Endothelial cell of umbilical vein (primary cell): ENCODE data around the gene D2HGDH. TPM values are rescaled to one million over a fixed set of nuclear protein-coding genes. Genes with fewer than 3 reads are reported as not detected.

Source experiments
- BruUV-seq: library from RNA; stranded (reverse); fragments of 400-500 nt; replicated peaks from 2 replicates; lab custom pipeline; 2021; lab: Mats Ljungman, UMichigan
- CTCF ChIA-PET: fragments of 300-600, 350-600 bp; sonication (Branson Sonifier 250); formaldehyde crosslinking; loops from one replicate; lab custom pipeline; 2021; ENCODE audit warnings: antibody characterized with exemption, inconsistent platforms; lab: Charles Lee
- POLR2A ChIA-PET: fragments of 300-600, 350-600 bp; sonication (Branson Sonifier 250); formaldehyde crosslinking; loops from one replicate; lab custom pipeline; 2021; ENCODE audit warnings: antibody characterized with exemption, inconsistent platforms; lab: Charles Lee
- DNase-seq: peaks from one replicate; pipeline ENCODE4 v3.0.0-alpha.2; 2011; ENCODE audit warnings: low read depth, low spot score
- FAIRE-seq: peaks from 2 replicates; lab custom pipeline; 2011; peaks lifted over from hg19 to GRCh38; lab: Jason Lieb, UNC
- H2AFZ ChIP-seq: 2 replicates; pipeline ENCODE4 v1.6.0; 2012; ENCODE audit warnings: low read depth, low read length, control low read depth, inconsistent platforms
- H3K27ac ChIP-seq: 2 replicates; pipeline ENCODE4 v1.5.1; 2011; ENCODE audit warnings: low read depth, mild to moderate bottlenecking, control low read depth, low read length, moderate library complexity; ENCODE audit not compliant: insufficient read depth
- H3K27me3 ChIP-seq, 2 experiments: 2 replicates each; pipeline versions ENCODE4 v1.6.0 to v1.6.1; 2011; ENCODE audit warnings: low read length in 2 of 2, mixed read lengths in 1 of 2; ENCODE audit not compliant: control insufficient read depth in 2 of 2, insufficient read depth in 2 of 2
- H3K36me3 ChIP-seq, 2 experiments: 2 replicates in 1 of 2; 3 replicates in 1 of 2; pipeline ENCODE4 v1.5.1; 2011; ENCODE audit warnings: low read length in 2 of 2, mild to moderate bottlenecking in 1 of 2, moderate library complexity in 1 of 2; ENCODE audit not compliant: control insufficient read depth in 2 of 2, insufficient read depth in 2 of 2; ENCODE audit errors: extremely low read depth in 1 of 2
- H3K4me1 ChIP-seq: 3 replicates; pipeline ENCODE4 v1.5.1; 2011; ENCODE audit warnings: mild to moderate bottlenecking, low read length; ENCODE audit not compliant: control insufficient read depth, insufficient read depth; ENCODE audit errors: extremely low read depth
- H3K4me2 ChIP-seq: 2 replicates; pipeline ENCODE4 v1.6.1; 2011; ENCODE audit warnings: low read length, control low read depth, mixed read lengths; ENCODE audit not compliant: insufficient read depth
- H3K4me3 ChIP-seq, 3 experiments: fragments of 200-600 bp in 1 of 3; sonication (generic), shearing (Covaris generic) in 1 of 3; replicated peaks in 1 of 3; 2 replicates each; pipeline ENCODE4 v1.5.1; 2011 to 2016; ENCODE audit warnings: control low read depth in 3 of 3, low read length in 3 of 3, mild to moderate bottlenecking in 2 of 3, inconsistent platforms in 1 of 3, low read depth in 1 of 3, moderate library complexity in 1 of 3; ENCODE audit not compliant: insufficient read depth in 1 of 3
- H3K79me2 ChIP-seq: 2 replicates; pipeline ENCODE4 v1.6.0; 2012; ENCODE audit warnings: low read length, inconsistent platforms; ENCODE audit not compliant: control insufficient read depth, insufficient read depth
- H3K9ac ChIP-seq: replicated peaks from 2 replicates; pipeline ENCODE3; 2011; ENCODE audit warnings: low read length, control low read depth; ENCODE audit not compliant: insufficient read depth; ENCODE audit errors: extremely low read depth
- H3K9me1 ChIP-seq: replicated peaks from 3 replicates; pipeline ENCODE4 v1.6.0; 2011; ENCODE audit warnings: mild to moderate bottlenecking, low read length; ENCODE audit not compliant: control insufficient read depth, insufficient read depth; ENCODE audit errors: extremely low read depth
- H3K9me3 ChIP-seq: replicated peaks from 2 replicates; pipeline ENCODE4 v1.5.1; 2012; ENCODE audit warnings: low read length, inconsistent platforms; ENCODE audit not compliant: control insufficient read depth, insufficient read depth
- H4K20me1 ChIP-seq: replicated peaks from 2 replicates; pipeline ENCODE3; 2011; ENCODE audit warnings: mild to moderate bottlenecking, low read length; ENCODE audit not compliant: control insufficient read depth, insufficient read depth; ENCODE audit errors: extremely low read depth
- EZH2 ChIP-seq: IDR thresholded peaks from 2 replicates; pipeline ENCODE4 v1.6.1; 2012; ENCODE audit warnings: borderline replicate concordance, low read depth, mild to moderate bottlenecking, moderate library complexity, low read length, inconsistent platforms; ENCODE audit not compliant: severe bottlenecking
- FOS ChIP-seq: IDR thresholded peaks from 2 replicates; pipeline ENCODE4 v1.6.1; 2011; ENCODE audit warnings: mild to moderate bottlenecking, low read length, moderate library complexity, borderline replicate concordance; ENCODE audit not compliant: insufficient read depth
- GATA2 ChIP-seq: IDR thresholded peaks from 2 replicates; pipeline ENCODE4 v1.7.0; 2011; ENCODE audit warnings: low read depth, mild to moderate bottlenecking, moderate library complexity, mixed read lengths, low read length; ENCODE audit not compliant: insufficient read length, insufficient read depth
- JUN ChIP-seq: IDR thresholded peaks from 2 replicates; pipeline ENCODE4 v1.6.1; 2011; ENCODE audit warnings: borderline replicate concordance, low read depth; ENCODE audit not compliant: insufficient read length, insufficient read depth
- MYC ChIP-seq: IDR thresholded peaks from one replicate; pipeline ENCODE4 v1.6.1; 2011; ENCODE audit warnings: mild to moderate bottlenecking, low read depth, low read length
- POLR2A ChIP-seq: IDR thresholded peaks from 2 replicates; pipeline ENCODE4 v1.6.1; 2012; ENCODE audit warnings: low read depth, mild to moderate bottlenecking, control low read depth, low read length
- POLR2AphosphoS5 ChIP-seq: IDR thresholded peaks from 2 replicates; pipeline ENCODE4 v1.6.1; 2012; ENCODE audit warnings: low read depth, mild to moderate bottlenecking, control low read depth, low read length, moderate library complexity; ENCODE audit not compliant: insufficient read depth
- dilution Hi-C: fragments of 300-500 bp; cut with MboI; formaldehyde crosslinking; loops from one replicate; pipeline ENCODE4 v1.15.0; 2019; ENCODE audit warnings: low sequenced_read_pairs; ENCODE audit not compliant: extremely low pct_ligation_motif_present
- intact Hi-C: fragments of 100-400 bp; cut with micrococcal nuclease; formaldehyde crosslinking; loops from one replicate; pipeline ENCODE4 v1.10.0; 2022
- polyA plus RNA-seq, 4 experiments: library from polyadenylated mRNA; depleted of rRNA in 3 of 4; stranded (reverse) in 3 of 4; unstranded in 1 of 4; fragments of >200 nt; gene quantifications; 2 replicates each; pipeline versions ENCODE4 v1.2.1 to v1.2.3, GENCODE V29; 2011 to 2012; ENCODE audit warnings: missing spikeins in 1 of 4
- total RNA-seq: library from RNA; stranded (reverse); gene quantifications from 2 replicates; pipeline ENCODE4 v1.2.3, GENCODE V29; 2021
- TF ChIP-seq, protein P1 (sequence below), 2 donors: IDR thresholded peaks; 1 replicate in 1 of 2; 2 replicates in 1 of 2; pipeline ENCODE4 v1.5.1; 2011; ENCODE audit warnings: low read length in 2 of 2, mild to moderate bottlenecking in 2 of 2, moderate library complexity in 2 of 2, control low read depth in 1 of 2, inconsistent platforms in 1 of 2, low read depth in 1 of 2; ENCODE audit not compliant: insufficient read depth in 1 of 2; ENCODE audit errors: extremely low read depth in 1 of 2
- TF ChIP-seq, protein P2 (sequence below): IDR thresholded peaks from 2 replicates; pipeline ENCODE4 v1.6.1; 2011; ENCODE audit not compliant: insufficient read depth, insufficient read length

The D2HGDH gene
- total and polyA plus RNA-seq, 2 donors (not counting 3 experiments of a cell fraction or from before 2014, with no cell fraction given) = 22.3 TPM

DNA sequence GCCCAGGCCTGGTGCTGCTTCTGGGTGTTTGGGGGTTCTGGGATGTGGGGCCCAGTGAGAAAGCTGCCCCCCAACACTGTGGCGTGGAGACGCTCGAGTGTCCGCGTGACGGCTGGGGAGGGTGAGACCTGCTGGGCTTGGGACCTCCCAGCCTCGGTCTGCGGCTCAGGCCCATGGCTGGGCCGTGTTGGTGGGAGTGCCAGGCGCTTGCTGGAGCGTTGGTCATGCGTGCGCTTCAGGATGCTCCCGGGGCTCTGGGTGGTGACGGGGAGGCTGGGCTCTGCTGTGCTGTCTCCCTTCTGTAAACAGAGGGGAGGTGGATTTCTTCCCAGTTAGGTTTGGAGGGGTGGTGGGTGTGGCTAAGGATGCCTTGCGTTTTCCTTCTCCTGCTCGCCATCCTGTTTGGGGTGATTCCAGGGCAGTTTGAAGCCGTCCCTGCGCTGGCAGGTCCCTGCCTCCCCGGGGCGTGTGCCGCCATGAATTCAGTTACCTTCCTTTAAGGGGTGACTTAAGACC, 42.8 kb downstream of the D2HGDH start:
- no peak overlapping the region for H3K9ac ChIP-seq
- ChIA-PET CTCF (no interaction called here), POLR2A (no interaction called here)
- intact Hi-C loops (no loop called here), dilution Hi-C loops (no loop called here)
- H4K20me1 ChIP-seq = no peaks in the 10 kb centered on the region
- H3K79me2 ChIP-seq = no peaks in the 10 kb centered on the region
- H3K36me3 ChIP-seq = no peaks in the 10 kb centered on the region
- no peak overlapping the region for H3K4me2 ChIP-seq
- no peak overlapping the region for H3K4me3 ChIP-seq
- no peaks in the 10 kb centered on the region for H3K9me3 ChIP-seq
- no peak overlapping the region for H3K27ac ChIP-seq
- no peaks in the 10 kb centered on the region for H3K9me1 ChIP-seq
- BruUV-seq = no TSS peak
- no peak overlapping the region for H2AFZ ChIP-seq
- peaks cover 3% of the 10 kb centered on the region for H3K4me1 ChIP-seq
- TF ChIP-seq EZH2 (no peak), GATA2 (no peak), FOS (no peak), JUN (no peak), MYC (no peak), POLR2AphosphoS5 (no peak), POLR2A (no peak)
- TF ChIP-seq, protein P1, sequence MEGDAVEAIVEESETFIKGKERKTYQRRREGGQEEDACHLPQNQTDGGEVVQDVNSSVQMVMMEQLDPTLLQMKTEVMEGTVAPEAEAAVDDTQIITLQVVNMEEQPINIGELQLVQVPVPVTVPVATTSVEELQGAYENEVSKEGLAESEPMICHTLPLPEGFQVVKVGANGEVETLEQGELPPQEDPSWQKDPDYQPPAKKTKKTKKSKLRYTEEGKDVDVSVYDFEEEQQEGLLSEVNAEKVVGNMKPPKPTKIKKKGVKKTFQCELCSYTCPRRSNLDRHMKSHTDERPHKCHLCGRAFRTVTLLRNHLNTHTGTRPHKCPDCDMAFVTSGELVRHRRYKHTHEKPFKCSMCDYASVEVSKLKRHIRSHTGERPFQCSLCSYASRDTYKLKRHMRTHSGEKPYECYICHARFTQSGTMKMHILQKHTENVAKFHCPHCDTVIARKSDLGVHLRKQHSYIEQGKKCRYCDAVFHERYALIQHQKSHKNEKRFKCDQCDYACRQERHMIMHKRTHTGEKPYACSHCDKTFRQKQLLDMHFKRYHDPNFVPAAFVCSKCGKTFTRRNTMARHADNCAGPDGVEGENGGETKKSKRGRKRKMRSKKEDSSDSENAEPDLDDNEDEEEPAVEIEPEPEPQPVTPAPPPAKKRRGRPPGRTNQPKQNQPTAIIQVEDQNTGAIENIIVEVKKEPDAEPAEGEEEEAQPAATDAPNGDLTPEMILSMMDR (IDR thresholded peaks at IDR 0.05; ENCODE audit: extremely low read depth in 1 of 2, insufficient read depth in 1 of 2, low read depth in 1 of 2, low read length in 2 of 2) = no peak
- TF ChIP-seq, protein P2, sequence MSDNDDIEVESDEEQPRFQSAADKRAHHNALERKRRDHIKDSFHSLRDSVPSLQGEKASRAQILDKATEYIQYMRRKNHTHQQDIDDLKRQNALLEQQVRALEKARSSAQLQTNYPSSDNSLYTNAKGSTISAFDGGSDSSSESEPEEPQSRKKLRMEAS = no peak
- FAIRE-seq (no peak), DNase-seq (no peak)
- H3K27me3 ChIP-seq = no peaks in the 10 kb centered on the region
